NCI-H2227 (cell line): ENCODE results near the gene MSH2.

ENCODE experiments used
- DNase-seq: peaks from one replicate; lab custom pipeline; 2025; ENCODE audit not compliant: unreplicated experiment; lab: John Stamatoyannopoulos, UW

MSH2 gene

DNA sequence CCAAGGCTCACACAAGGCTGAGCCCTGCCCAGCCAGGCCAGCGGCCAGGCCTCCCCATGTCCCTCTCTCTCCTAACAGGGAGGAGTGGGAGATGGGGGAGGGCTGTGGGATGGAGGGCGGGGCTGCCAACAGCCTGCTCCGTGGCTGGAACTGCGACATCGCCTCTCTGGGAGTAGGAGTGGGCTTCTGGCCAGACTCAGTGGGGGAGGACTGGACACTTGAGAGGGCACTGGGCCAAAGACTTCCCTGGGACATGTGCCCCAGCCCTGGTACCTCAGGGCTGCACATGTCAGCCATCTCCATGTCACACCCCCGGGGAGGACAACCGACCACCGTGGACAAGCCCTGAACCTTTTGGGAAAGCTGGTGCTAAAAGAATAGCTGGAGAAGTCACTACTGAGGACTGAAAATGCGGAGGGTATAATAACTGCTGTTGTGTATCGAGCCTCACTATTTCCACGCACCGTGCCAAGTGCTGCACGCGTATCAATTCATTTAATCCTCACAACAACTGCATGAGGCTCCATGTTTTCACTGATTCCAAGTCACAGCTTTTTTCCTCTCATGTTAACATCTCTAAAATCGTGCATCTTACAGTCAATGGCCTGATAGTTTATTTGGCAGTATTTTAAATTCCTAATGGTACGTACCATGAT lies 127.3 kb downstream of the MSH2 start:
- no peak for DNase-seq

GRCh38 chr2:47531378-47532042 lies 128.6 kb downstream of the MSH2 start:
- no peak for DNase-seq
